Neural progenitor cell (in vitro differentiated cells): ENCODE data around the gene MYH2. TPM values are rescaled to one million over a fixed set of nuclear protein-coding genes. Genes with fewer than 3 reads are reported as not detected.

Source experiments
- DNase-seq: peaks from one replicate; pipeline ENCODE4 v3.0.0-alpha.2; 2016; ENCODE audit warnings: low spot score
- H2AFZ ChIP-seq: fragments of 200-600 bp; sonication (generic); replicated peaks from 2 replicates; pipeline ENCODE4 v1.6.1; 2016; ENCODE audit warnings: antibody characterized with exemption
- H3F3A ChIP-seq: fragments of 200-600 bp; sonication (generic); 2 replicates; pipeline ENCODE4 v1.6.1; 2016; ENCODE audit warnings: antibody characterized with exemption, low read depth
- H3K27ac ChIP-seq: fragments of 200-600 bp; sonication (generic); 2 replicates; pipeline ENCODE4 v1.5.1; 2016; ENCODE audit warnings: mild to moderate bottlenecking
- H3K27me3 ChIP-seq: fragments of 200-600 bp; sonication (generic); 2 replicates; pipeline ENCODE4 v1.6.1; 2016; ENCODE audit warnings: mild to moderate bottlenecking, moderate library complexity
- H3K36me3 ChIP-seq: fragments of 200-600 bp; sonication (generic); 2 replicates; pipeline ENCODE4 v1.5.1; 2016
- H3K4me1 ChIP-seq: fragments of 200-600 bp; sonication (generic); 2 replicates; pipeline ENCODE4 v1.6.1; 2016; ENCODE audit warnings: mixed run types
- H3K4me2 ChIP-seq: fragments of 200-600 bp; sonication (generic); 2 replicates; pipeline ENCODE4 v1.6.1; 2016
- H3K4me3 ChIP-seq: fragments of 200-600 bp; sonication (generic); 2 replicates; pipeline ENCODE4 v1.5.1; 2016
- H3K79me2 ChIP-seq: fragments of 200-600 bp; sonication (generic); 2 replicates; pipeline ENCODE4 v1.6.1; 2016; ENCODE audit warnings: low read depth
- H3K9ac ChIP-seq: fragments of 200-600 bp; sonication (generic); 2 replicates; pipeline ENCODE4 v1.6.1; 2016
- H3K9me3 ChIP-seq: fragments of 200-600 bp; sonication (generic); 2 replicates; pipeline ENCODE4 v1.5.1; 2016; ENCODE audit warnings: low read depth
- H4K20me1 ChIP-seq: fragments of 200-600 bp; sonication (generic); 2 replicates; pipeline ENCODE4 v1.6.1; 2016; ENCODE audit warnings: low read depth
- H3K27ac Mint-ChIP-seq: 3 replicates; pipeline ENCODE4 v1.8.0; 2021; ENCODE audit warnings: mixed read lengths
- H3K27me3 Mint-ChIP-seq: 2 replicates; pipeline ENCODE4 v1.8.0; 2022; ENCODE audit warnings: low read depth, mild to moderate bottlenecking, inconsistent platforms, moderate library complexity, mixed read lengths; ENCODE audit not compliant: insufficient read depth
- H3K36me3 Mint-ChIP-seq: 3 replicates; pipeline ENCODE4 v1.8.0; 2021; ENCODE audit warnings: mixed read lengths
- H3K4me1 Mint-ChIP-seq: 3 replicates; pipeline ENCODE4 v1.8.0; 2021; ENCODE audit warnings: mixed read lengths
- H3K4me3 Mint-ChIP-seq: 3 replicates; pipeline ENCODE4 v1.8.0; 2021; ENCODE audit warnings: mild to moderate bottlenecking, moderate library complexity, mixed read lengths
- H3K9me3 Mint-ChIP-seq: 3 replicates; pipeline ENCODE4 v1.8.0; 2020; ENCODE audit warnings: mixed read lengths
- CTCF ChIP-seq: fragments of 200-600 bp; sonication (generic); IDR thresholded peaks from 2 replicates; pipeline ENCODE4 v1.5.1; 2017; ENCODE audit warnings: antibody characterized with exemption, mild to moderate bottlenecking
- EZH2 ChIP-seq: fragments of 200-600 bp; sonication (generic); IDR thresholded peaks from 2 replicates; pipeline ENCODE4 v1.6.1; 2017; ENCODE audit warnings: antibody characterized with exemption, mild to moderate bottlenecking, moderate library complexity
- EZH2phosphoT487 ChIP-seq: fragments of 200-600 bp; sonication (generic); IDR thresholded peaks from 2 replicates; pipeline ENCODE4 v1.6.1; 2017; ENCODE audit warnings: antibody characterized with exemption
- total RNA-seq: library from RNA; depleted of rRNA; stranded (reverse); fragments of >200 nt; gene quantifications from 2 replicates; pipeline ENCODE4 v1.2.3, GENCODE V29; 2015; ENCODE audit warnings: low replicate concordance

The MYH2 gene
- total RNA-seq, 1 donor from 2014 or later, result 0.19 TPM

- Histone ChIP-seq H3K27ac (no peak overlapping the region), H3K27me3 (no peaks in the 10 kb centered on the region), H3K9me3 (no peaks in the 10 kb centered on the region), H2AFZ (no peak overlapping the region), H3F3A (no peaks in the 10 kb centered on the region), H3K36me3 (no peaks in the 10 kb centered on the region), H3K4me2 (no peak overlapping the region), H3K9ac (no peak overlapping the region), H4K20me1 (no peaks in the 10 kb centered on the region), H3K79me2 (no peaks in the 10 kb centered on the region), H3K4me1 (no peaks in the 10 kb centered on the region), H3K4me3 (no peak overlapping the region)
- H3K9me3 Mint-ChIP-seq, result no peaks in the 10 kb centered on the region
- H3K4me3 Mint-ChIP-seq, result no peak overlapping the region
- H3K27me3 Mint-ChIP-seq, result no peaks in the 10 kb centered on the region
- TF ChIP-seq CTCF (no peak), EZH2phosphoT487 (no peak), EZH2 (no peak)
- H3K36me3 Mint-ChIP-seq, result no peaks in the 10 kb centered on the region
- no peak overlapping the region for H3K27ac Mint-ChIP-seq
- H3K4me1 Mint-ChIP-seq, result no peaks in the 10 kb centered on the region
- DNase-seq, result no peak
Observed at GRCh38 chr17:10526517-10526916, 22.9 kb downstream of the MYH2 start.

- TF ChIP-seq CTCF (no peak), EZH2 (no peak), EZH2phosphoT487 (no peak)
- H2AFZ ChIP-seq, result no peak overlapping the region
- Mint-ChIP-seq H3K36me3 (no peaks in the 10 kb centered on the region), H3K27ac (no peak overlapping the region), H3K4me1 (no peaks in the 10 kb centered on the region), H3K27me3 (peaks cover 3% of the 10 kb centered on the region), H3K9me3 (no peaks in the 10 kb centered on the region), H3K4me3 (no peak overlapping the region)
- DNase-seq, result no peak
- no peaks in the 10 kb centered on the region for H3K9me3 ChIP-seq
- H4K20me1 ChIP-seq, result no peaks in the 10 kb centered on the region
- no peak overlapping the region for H3K9ac ChIP-seq
- H3K4me2 ChIP-seq, result no peak overlapping the region
- no peaks in the 10 kb centered on the region for H3F3A ChIP-seq
- H3K27ac ChIP-seq, result no peak overlapping the region
- H3K4me1 ChIP-seq, result no peaks in the 10 kb centered on the region
- H3K79me2 ChIP-seq, result no peaks in the 10 kb centered on the region
- no peaks in the 10 kb centered on the region for H3K27me3 ChIP-seq
- no peaks in the 10 kb centered on the region for H3K36me3 ChIP-seq
- H3K4me3 ChIP-seq, result no peak overlapping the region
Observed at GRCh38 chr17:10523064-10523463, 26.4 kb downstream of the MYH2 start.

- Histone ChIP-seq H2AFZ (no peak overlapping the region), H3K4me1 (no peaks in the 10 kb centered on the region), H3K27me3 (no peaks in the 10 kb centered on the region), H3K4me3 (no peak overlapping the region), H3K27ac (no peak overlapping the region), H3K9me3 (no peaks in the 10 kb centered on the region), H4K20me1 (no peaks in the 10 kb centered on the region), H3K9ac (no peak overlapping the region), H3K4me2 (no peak overlapping the region), H3K36me3 (no peaks in the 10 kb centered on the region), H3K79me2 (no peaks in the 10 kb centered on the region), H3F3A (no peaks in the 10 kb centered on the region)
- no peaks in the 10 kb centered on the region for H3K36me3 Mint-ChIP-seq
- no peak for DNase-seq
- no peaks in the 10 kb centered on the region for H3K4me1 Mint-ChIP-seq
- no peak overlapping the region for H3K27ac Mint-ChIP-seq
- H3K27me3 Mint-ChIP-seq, result peaks cover 3% of the 10 kb centered on the region
- TF ChIP-seq CTCF, result no peak
- no peak for TF ChIP-seq EZH2
- TF ChIP-seq EZH2phosphoT487, result no peak
- no peaks in the 10 kb centered on the region for H3K9me3 Mint-ChIP-seq
- no peak overlapping the region for H3K4me3 Mint-ChIP-seq
Observed at GRCh38 chr17:10521949-10522348, 27.5 kb downstream of the MYH2 start.
